GM04504 (cell line): ENCODE results near the gene ASS1.
"Not testable (repeated sequence)": the region's sequence is repeated elsewhere in the genome, so short reads cannot be mapped to it uniquely, and the experiment has no call there.

ENCODE experiments used
- DNase-seq: peaks from one replicate; pipeline ENCODE4 v3.0.0-alpha.2; 2012; ENCODE audit warnings: low read depth

The ASS1 gene

DNA sequence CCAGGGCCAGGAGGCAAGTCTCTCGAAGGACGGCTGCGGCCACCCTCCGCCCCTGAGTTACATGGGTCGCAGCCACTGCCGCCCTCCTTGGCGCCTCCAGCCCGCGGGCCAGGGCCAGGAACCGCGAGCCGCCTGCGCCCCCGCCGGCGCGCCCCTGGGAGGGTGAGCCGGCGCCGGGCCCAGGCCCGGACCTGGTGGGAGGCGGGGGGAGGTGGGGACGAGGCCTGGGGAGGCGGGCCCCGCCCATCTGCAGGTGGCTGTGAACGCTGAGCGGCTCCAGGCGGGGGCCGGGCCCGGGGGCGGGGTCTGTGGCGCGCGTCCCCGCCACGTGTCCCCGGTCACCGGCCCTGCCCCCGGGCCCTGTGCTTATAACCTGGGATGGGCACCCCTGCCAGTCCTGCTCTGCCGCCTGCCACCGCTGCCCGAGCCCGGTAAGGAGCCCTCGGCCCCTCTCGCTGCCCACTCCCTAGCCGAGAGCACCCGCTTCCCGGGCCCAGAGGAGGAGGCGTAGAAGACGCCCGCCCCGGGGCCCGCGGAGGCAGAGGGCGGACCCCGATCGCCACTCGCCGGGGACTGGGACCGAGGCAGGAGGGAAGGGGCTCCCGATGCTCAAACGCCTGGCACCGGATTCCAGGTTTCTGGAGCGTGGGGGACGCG lies at the start of gene ASS1:
ASS1 (plus strand) TSS at position 397 of the 657 bp plus-strand sequence. CDS start 7,268 bp downstream, outside the sequence.
- no peak for DNase-seq

DNA sequence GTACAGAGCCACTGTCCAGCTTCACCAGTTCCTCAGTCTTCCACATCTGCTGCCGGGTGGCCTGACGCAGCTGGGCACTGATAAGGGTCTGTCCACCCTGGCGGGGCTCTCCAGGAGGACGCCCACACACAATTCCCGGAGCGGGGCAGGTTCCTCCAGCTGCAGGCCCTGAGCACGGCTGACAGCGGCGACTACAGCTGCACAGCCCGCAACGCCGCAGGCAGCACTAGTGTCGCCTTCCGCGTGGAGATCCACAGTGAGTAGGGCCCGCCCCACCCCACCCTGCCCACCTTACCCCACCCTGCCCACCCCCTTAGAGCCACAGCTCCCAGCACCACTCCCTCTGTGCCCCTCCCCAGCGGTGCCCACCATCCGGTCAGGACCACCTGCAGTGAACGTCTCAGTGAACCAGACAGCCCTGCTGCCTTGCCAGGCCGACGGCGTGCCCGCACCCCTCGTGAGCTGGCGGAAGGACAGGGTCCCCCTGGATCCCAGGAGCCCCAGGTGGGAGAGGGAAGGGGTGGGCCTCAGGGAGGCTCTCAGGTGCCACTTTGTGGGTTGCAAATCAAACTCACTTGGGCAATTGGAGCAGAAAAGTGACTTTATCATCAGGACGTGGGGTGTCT lies 48.8 kb upstream of the ASS1 start:
- DNase-seq, result no peak

DNA sequence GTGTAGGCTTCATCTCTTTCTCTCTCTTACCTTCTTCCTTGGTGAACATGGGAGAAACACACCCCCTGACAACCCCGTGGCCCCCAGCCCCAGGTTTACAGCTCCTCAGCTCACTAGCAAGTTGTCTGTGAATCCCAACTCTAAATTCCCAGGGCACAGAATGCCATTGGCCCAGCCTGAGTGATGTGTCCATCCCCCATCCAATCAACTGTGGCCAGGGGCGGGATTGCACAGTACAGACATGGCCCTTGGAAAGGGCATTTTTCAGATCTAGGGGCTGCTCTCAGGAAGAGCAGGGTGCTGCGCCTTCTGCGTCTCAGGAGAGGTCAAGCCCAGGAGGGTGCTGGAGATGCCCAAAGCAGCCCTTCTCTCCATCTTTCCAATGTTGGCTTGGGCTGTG lies 48.2 kb upstream of the ASS1 start:
- DNase-seq, result no peak

DNA sequence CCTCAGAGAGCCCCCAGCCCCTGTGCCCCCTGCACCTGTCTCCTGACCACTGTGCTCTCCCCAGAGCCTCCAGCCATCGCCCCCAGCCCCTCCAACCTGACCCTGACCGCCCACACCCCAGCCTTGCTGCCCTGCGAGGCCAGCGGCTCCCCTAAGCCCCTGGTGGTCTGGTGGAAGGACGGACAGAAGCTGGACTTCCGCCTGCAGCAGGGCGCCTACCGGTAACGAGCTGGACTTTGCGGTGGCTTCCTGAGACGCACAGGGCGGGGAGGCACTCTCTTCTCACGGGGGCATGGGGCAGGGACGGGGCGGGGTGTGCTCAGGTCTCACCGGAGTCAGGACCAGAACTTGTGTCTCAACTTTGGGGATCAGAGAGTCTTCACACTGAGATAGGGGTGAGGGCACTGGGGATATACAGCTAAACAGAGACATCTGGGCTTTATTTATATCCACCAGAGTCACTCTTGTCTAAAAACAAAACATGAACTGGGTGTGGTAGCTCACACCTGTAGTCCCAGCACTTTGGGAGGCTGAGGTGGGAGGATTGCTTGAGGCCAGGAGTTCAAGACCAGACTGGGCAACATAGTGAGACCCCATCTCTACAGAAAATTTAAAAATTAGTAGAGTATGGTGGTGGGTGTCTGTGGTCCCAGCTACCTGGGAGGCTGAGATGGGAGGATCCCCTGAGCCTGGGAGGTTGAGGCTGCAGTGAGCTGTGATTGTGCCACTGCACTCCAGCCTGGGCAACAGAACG lies 46.1 kb upstream of the ASS1 start:
- no peak for DNase-seq

DNA sequence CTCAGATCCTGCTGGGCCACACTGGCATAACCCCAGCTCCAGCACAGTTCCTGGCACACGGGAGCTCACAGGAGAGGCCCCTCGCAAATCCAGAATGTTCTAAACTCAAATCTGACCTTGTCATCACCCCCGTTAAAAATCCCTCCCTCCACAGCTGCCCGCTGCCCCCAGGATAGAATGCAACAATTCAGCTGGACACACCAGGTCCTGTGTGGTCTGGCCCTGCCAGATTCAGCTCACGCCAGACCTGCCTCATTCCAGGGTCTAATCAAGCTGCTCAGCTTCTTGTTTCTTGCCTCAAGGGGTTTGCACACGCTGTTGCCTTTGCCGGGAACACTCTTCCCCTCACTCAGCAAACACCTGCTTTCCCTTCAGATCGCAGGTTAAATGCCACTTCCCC lies 45.0 kb upstream of the ASS1 start:
- no peak for DNase-seq

DNA sequence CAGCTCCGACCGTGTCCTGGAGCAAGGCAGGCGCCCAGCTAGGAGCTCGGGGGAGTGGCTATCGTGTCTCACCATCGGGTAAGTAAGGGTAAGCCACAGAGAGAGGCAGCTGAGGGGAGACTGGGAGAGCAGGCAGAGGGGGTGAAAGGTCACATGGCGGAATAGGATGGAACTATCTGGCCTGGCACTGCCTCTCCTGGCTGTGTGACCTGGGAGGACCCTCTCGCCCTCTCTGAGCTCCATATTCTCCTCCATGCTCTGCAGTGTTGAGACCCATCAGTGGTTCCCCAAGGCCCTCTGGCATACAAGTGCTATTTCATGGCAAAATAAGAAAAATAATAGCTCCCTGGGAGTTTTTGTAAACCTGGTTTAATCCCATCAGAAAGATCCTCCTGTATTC lies 43.9 kb upstream of the ASS1 start:
- no peak for DNase-seq

DNA sequence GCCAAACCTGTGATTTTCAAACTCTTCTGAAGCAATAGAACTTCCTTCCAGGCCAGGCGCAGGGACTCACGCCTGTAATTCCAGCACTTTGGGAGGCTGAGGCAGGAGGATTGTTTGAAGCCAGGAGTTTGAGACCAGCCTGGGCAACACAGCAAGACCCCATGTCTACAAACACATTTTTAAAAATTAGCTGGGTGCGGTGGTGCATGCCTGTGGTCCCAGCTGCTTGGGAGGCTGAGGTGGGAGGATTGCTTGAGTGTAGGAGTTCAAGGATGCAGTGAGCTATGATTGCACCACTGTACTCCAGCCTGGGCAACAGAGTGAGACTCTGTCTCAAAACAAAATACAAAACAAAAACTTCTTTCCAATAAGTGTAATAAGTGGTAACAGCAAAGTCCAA lies 43.0 kb upstream of the ASS1 start:
- DNase-seq, result not testable (repeated sequence)

DNA sequence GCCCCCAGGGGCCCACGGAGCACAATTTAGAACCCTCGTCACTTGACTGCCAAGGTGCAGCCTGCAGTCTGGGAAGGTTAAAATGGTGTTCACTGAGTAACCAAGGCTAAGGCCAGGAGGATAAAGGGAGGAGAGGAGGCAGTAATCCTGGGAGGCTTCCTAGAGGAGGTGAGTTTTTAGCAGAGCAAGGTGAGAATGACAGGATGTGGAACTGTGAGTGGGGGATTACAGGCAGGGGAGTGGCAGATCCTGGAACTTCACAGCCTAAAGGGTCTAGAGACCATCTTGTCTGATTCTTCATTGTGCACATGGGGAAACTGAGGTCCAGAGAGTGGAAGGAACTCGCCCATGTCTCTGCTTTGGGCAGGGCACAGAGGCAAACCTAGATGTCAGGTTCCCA lies 42.5 kb upstream of the ASS1 start:
- no peak for DNase-seq

DNA sequence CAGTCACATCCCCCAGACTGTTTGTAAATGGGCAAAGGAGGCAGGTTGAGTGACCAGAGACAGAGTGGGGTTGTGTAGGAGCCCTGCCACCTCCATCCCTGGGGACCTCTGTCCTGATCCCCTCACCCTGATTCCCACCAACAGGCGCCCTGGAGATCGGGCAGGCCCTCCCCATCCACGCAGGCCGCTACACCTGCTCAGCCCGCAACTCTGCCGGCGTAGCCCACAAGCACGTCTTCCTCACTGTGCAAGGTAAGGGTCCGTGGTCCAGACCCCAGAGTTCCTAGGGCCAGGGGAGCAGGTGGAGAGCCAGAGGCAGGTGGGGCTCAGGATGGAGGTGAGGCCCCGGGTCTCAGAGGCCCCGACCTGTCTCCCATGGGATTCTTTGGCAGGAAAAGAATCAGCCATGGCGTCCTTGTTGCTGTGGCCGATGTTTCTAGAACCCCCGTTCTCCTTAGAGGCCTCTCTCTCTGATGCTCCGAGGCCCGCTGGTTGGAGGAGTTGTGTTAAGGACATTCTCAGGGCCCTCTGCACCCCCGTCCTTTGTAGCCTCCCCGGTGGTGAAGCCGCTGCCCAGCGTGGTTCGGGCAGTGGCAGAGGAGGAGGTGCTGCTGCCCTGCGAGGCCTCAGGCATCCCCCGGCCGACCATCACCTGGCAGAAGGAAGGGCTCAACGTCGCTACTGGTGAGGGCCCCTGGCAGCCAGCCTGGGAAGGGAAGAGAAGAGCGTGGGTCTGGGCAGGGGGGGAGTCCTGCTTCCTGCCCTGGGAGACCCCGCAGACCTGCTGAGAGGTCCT lies 41.9 kb upstream of the ASS1 start:
- DNase-seq, result no peak

DNA sequence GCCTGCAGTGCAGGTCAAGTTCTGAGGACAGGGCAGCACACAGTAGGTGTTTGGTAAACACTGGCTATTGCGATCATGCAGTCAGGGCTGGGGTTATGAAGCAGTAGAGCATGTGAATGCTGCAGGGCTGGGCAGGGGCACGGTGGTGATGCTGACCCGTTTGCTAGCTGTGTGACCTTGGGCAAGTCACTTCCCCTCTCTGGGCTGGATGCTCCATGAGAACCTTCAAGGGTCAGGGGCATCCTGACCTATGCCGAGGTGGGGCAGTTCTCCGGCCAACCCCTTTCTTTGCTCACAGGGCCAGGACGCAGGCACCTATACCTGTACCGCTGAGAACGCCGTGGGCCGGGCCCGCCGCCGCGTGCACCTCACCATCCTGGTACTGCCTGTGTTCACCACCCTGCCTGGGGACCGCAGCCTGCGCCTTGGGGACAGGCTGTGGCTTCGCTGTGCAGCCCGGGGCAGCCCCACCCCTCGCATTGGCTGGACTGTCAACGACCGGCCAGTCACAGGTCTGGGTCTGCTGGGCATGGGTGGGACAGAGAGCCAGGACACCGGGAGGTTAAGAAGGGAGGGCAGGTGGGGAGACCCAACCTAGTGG lies 39.0 kb upstream of the ASS1 start:
- DNase-seq, result no peak

DNA sequence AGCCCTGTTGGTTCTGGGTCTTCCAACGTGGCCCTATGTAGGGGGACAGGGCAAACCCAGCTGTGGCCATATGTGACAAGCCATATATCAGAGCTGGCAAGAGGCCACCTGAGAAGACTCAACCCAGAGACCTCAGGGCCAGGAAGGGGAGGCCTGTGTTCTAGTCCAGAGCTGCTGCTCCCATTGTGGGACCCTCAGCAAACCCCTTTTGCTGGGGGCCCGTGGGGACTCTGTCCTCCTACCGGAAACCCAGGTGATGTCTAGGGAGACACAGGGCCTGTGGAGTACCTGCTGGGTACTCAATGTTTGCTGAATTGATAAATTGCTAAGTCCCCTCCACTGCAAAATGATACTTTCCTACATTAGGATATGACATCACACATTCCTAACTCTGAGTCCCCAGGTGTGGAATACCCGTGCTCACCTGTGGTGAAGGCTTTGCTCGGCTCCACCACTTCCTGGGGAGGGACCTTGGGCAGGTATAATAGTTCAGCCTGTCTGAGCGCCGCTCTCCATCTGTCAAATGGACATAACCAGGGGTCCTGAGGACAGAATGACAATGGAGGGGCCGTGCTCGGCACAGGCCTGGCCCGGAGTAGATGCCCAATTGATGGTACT lies 38.4 kb upstream of the ASS1 start:
- DNase-seq, result no peak

DNA sequence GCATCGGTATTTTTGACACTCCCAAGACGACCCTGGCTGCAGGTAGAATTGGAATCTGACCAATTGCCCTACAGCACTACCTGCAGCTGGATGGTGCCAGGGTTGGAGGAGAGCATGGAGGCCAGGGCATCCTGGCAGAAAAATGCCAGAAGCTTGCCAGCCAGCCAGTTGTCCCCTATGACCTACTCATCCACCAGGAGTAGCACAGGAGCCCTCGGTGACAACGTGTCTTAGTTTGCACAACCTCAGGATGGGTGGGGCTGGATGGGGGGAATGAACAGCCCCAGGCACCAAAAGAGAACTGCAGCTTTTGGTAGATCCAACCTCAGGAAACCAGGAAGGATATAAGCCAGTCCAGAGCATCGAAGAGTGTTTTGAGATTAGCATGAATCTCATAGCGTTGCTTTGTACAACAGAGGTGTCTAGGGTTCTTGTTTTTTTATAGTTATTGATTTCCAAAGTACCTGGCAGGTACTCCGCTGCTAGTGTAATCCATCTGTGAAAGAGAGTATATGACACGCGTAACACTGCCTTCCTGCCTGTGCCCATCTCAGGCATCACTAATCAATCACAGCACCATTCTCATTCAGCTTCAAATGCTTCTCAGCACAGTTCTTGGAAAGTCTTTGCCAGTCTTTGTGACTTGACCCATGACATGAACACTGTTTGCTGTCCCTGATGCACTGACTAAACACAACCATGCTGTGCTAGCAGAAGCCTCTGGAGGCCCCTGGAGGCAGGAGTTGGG lies 36.7 kb upstream of the ASS1 start:
- DNase-seq, result no peak

DNA sequence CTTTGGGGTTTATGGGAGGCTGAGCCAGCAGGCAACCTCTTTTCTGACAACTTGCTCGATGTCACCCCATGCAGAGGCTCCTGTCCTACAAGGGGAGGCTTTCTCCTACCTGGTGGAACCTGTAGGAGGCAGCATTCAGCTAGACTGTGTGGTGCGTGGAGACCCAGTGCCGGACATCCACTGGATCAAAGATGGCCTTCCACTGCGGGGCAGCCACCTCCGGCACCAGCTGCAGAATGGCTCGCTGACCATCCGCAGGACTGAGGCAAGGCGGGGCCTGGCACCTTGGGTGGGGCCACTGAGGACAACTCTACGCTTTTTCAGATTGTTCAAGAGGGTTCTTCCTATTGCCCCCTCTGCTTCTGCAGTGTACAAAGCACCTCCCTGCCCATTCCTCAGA lies 36.1 kb upstream of the ASS1 start:
- DNase-seq, result no peak

DNA sequence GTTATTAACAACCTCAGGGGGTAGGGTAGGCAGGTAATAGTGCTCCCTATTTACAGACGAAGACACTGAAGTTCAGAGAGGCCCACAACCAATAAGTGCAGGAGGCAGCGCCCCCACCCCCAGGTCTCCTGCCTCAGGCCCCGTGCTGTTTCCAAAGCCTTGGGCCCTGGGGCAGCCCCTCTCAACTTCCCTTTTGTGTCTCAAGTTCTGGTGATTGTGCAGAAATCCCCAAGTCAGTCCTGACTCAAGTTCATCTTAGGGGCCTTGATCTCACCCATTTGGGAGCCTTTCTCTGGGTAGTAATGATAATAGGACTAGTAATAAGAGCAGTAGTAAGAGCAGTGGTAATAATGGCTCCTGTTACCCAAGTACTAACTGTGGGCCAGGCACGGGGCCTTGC lies 35.5 kb upstream of the ASS1 start:
- no peak for DNase-seq

DNA sequence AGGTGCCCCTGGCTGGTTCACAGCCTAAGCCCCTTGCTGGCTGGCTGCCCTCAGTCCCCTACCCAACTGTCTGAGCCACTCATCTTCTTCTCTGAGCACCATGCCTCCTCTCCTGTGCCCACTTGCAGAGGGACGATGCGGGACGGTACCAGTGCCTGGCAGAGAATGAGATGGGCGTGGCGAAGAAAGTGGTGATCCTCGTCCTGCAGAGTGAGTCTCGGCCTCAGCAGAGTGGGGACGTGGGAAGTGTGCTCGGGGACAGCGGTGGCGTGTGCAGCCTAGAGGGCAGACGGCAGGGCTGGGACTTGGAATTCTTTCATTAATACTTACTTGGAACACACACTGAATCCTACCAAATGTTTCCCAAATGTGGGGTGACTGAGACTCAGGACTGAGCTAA lies 34.3 kb upstream of the ASS1 start:
- no peak for DNase-seq

DNA sequence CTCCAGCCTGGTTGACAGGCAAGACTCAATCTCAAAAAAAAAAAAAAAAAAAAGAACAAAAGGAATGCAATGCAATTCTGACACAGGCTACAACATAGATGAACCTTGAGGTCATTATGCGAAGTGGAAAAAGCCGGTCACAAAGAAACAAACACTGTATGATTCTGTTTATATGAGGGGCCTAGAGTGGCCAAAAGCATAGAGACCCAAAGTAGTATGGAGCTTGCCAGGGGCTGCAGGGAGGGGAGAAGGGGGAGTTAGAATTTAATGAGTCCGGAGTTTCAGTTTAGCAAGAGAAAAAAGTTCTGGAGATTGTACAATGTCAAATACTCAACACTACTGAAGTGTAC lies 33.2 kb upstream of the ASS1 start:
- no peak for DNase-seq

DNA sequence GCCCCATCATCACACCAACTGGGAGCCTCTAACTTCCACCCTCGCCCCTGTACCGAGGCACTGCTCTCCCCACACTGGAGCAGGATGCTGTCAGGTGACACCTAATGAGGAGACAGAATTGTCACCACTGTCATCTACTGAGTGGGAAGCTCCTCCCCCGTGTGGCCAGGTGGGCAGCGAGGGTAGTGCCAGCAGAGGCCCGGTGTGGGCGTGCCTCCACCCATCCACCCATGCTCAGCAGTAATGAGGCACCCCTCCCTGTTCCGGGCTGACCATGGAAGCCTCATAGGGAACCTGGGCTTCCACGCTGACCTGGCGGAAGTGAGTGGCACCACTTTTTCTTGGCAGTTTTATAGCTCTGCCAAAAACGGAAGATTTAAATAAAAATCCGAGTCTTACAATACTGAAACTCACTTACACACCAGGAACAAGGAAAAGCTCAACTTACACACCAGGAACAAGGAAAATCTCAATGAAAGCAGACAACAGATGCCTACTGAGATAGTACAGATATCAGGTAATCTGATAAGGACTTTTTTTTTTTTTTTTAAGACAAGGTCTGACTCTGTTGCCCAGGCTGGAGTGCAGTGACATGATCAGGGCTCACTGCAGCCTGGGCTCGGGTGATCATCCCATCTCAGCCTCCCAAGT lies 30.6 kb upstream of the ASS1 start:
- no peak for DNase-seq

DNA sequence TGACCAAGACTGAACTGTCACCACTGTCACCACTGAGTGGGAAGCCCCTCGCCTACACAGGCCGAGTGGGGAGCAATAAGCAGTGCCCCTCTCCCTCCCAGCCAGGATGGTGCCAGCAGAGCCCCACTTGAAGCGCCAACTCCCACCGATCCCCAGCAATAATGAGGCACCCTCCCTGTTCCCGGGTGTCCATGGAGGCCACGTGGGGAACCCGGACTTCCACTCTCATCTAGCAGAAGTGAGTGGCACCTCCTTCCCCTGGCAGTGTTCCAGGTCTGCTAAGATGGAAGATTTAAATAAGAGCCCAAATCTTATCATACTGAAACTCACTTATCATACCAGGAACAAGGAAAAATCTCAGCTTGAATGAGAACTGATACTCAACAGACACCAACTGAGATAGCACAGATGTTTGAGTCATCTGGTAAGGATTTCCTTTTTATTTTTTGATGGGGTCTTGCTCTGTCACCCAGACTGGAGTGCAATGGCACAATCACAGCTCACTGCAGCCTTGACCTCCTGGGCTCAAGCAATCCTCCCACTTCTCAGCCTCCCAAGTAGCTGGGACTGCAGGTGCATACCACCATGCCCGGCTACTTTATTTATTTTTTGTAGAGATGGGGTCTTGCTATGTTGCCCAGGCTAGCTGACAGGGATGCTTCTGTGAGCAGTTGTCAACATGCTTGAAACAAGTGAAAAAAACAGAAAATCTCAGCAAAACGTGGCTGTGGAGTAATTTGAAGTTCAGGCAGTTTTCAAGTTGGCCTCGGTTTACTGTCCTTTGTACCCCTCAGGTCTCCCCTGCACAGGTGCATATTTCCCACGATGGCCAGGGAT lies 29.6 kb upstream of the ASS1 start:
- no peak for DNase-seq

DNA sequence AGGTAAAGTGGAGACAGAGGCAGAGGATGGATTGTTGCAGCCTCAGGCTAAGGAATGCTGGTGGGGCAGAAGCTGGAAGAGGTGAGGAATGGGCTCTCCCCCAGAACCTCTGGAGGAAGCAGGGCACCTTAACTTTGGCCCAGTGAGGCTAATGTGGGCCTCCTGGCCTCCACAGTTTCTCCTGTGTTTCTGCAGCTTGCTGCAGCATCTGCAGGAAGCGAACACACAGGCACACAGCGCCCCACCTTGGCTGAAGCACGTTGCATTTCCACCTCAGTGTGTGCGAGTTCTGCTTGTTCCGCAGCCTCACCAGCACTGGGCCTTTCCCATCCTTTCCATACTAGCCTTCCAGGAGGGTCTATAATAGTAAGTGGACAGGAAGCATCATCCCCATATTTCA lies 27.2 kb upstream of the ASS1 start:
- no peak for DNase-seq

DNA sequence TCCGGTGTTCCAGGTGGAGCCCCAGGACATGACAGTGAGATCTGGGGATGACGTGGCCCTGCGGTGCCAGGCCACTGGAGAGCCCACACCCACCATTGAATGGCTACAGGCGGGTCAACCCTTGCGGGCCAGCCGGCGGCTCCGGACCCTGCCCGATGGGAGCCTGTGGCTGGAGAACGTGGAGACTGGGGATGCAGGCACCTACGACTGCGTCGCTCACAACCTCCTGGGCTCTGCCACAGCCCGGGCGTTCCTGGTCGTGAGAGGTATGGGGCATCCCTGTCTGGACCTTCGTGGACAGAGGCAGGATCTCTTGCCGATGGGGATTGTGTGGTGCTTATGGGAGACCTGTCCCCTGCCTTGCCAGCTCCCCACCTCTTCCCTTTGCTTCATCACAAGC lies 26.0 kb upstream of the ASS1 start:
- no peak for DNase-seq
